ENCODE results near the gene ADAMTSL2.

The ADAMTSL2 gene

GRCh38 chr9:133558191-133559126 lies 24.0 kb downstream of the ADAMTSL2 start:
- H3K36me3 Mint-ChIP-seq (ENCODE audit: low read depth): no peaks in the 10 kb centered on the region
- H3K27me3 Mint-ChIP-seq (ENCODE audit: low read depth, poor library complexity): peaks cover 5% of the 10 kb centered on the region
- TF ChIP-seq, protein P1, sequence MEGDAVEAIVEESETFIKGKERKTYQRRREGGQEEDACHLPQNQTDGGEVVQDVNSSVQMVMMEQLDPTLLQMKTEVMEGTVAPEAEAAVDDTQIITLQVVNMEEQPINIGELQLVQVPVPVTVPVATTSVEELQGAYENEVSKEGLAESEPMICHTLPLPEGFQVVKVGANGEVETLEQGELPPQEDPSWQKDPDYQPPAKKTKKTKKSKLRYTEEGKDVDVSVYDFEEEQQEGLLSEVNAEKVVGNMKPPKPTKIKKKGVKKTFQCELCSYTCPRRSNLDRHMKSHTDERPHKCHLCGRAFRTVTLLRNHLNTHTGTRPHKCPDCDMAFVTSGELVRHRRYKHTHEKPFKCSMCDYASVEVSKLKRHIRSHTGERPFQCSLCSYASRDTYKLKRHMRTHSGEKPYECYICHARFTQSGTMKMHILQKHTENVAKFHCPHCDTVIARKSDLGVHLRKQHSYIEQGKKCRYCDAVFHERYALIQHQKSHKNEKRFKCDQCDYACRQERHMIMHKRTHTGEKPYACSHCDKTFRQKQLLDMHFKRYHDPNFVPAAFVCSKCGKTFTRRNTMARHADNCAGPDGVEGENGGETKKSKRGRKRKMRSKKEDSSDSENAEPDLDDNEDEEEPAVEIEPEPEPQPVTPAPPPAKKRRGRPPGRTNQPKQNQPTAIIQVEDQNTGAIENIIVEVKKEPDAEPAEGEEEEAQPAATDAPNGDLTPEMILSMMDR (IDR thresholded peaks at IDR 0.05): no peak
- DNase-seq: no peak
- H3K9me3 Mint-ChIP-seq: no peaks in the 10 kb centered on the region
- peaks cover 61% of the 10 kb centered on the region for H3K4me1 Mint-ChIP-seq
- H3K27ac Mint-ChIP-seq: peak overlapping the region; percentile 94
- peak overlapping the region; percentile 66 for H3K4me3 Mint-ChIP-seq

DNA sequence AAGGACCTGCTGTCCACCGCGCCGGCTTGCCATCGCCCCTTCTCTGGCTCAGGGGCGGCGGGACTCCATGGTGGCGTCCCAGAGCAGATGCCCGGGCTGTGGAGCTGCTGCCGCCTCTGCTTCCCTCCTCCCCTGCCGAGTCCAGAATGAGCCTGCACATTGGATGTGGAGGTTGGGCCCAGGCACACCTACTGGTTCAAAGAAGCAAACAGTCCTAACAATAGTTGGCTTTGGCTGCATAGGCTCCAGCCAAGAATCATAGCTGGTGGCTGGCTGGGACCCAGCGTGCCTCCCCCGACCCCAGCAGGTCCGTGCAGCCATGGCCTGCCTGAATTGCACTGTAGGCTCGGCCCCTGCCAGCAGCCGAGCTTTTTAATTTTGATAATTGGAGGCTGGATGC lies 25.8 kb downstream of the ADAMTSL2 start:
- H3K36me3 Mint-ChIP-seq (ENCODE audit: low read depth): no peaks in the 10 kb centered on the region

GRCh38 chr9:133560944-133561343 lies 26.4 kb downstream of the ADAMTSL2 start:
- peaks cover 64% of the 10 kb centered on the region for H3K4me1 Mint-ChIP-seq
- peaks cover 9% of the 10 kb centered on the region for H3K27me3 Mint-ChIP-seq (ENCODE audit: low read depth, poor library complexity)
- TF ChIP-seq, protein P1 (IDR thresholded peaks at IDR 0.05): no peak
- DNase-seq: no peak
- H3K27ac Mint-ChIP-seq: no peak overlapping the region
- H3K36me3 Mint-ChIP-seq (ENCODE audit: low read depth): no peaks in the 10 kb centered on the region
- H3K4me3 Mint-ChIP-seq: no peak overlapping the region
- no peaks in the 10 kb centered on the region for H3K9me3 Mint-ChIP-seq

More for the DNA sequence above, 25.8 kb downstream of the ADAMTSL2 start:
- Mint-ChIP-seq H3K4me3 (no peak overlapping the region), H3K27me3 (ENCODE audit: low read depth, poor library complexity) (peaks cover 9% of the 10 kb centered on the region), H3K4me1 (peaks cover 64% of the 10 kb centered on the region), H3K27ac (no peak overlapping the region), H3K9me3 (no peaks in the 10 kb centered on the region)
- TF ChIP-seq, protein P1 (IDR thresholded peaks at IDR 0.05): no peak
- DNase-seq: no peak

DNA sequence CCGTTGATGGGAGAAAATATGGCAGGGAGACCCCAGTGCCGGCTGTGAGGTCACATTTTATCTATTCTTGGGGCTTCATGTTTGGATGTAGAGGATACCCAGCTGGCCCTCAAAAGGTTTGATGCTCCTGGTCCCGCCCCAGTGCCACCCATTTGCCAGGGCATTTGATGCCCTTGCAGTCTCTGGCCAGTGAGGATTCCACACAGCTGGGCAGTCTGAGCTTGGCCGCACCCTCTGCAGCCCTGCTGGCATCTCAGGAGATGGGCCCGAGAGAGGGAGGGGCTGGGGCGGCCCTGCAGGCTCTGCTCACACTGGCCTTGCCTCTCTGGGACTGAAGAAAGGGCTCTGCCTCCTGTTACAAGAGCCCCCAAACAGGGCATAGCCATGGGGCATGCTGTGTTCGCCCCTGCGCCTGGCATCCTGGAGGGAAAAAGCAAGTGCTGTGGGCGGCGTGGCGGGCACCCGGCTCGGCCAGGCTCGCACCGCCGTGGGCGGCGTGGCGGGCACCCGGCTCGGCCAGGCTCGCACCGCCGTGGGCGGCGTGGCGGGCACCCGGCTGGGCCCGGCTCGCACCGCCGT lies 27.6 kb downstream of the ADAMTSL2 start:
- Mint-ChIP-seq H3K36me3 (ENCODE audit: low read depth) (no peaks in the 10 kb centered on the region), H3K4me3 (no peak overlapping the region), H3K4me1 (peaks cover 55% of the 10 kb centered on the region), H3K27me3 (ENCODE audit: low read depth, poor library complexity) (peaks cover 9% of the 10 kb centered on the region), H3K27ac (no peak overlapping the region), H3K9me3 (no peaks in the 10 kb centered on the region)
- TF ChIP-seq, protein P1 (IDR thresholded peaks at IDR 0.05): no peak
- no peak for DNase-seq

- Mint-ChIP-seq H3K27ac (peak overlapping the region; percentile 68), H3K27me3 (ENCODE audit: low read depth, poor library complexity) (peaks cover 9% of the 10 kb centered on the region), H3K4me3 (no peak overlapping the region), H3K36me3 (ENCODE audit: low read depth) (no peaks in the 10 kb centered on the region), H3K9me3 (no peaks in the 10 kb centered on the region), H3K4me1 (peaks cover 53% of the 10 kb centered on the region)
- no peak for DNase-seq
- TF ChIP-seq, protein P1 (IDR thresholded peaks at IDR 0.05): no peak
Observed at GRCh38 chr9:133562611-133563290, 28.2 kb downstream of the ADAMTSL2 start.

Data from nephron progenitor cell (in vitro differentiated cells).